GM21717 (cell line): ENCODE measurements around the gene ZCWPW1.

Experiments
- ATAC-seq: cut with Tn5 transposase; IDR thresholded peaks from one replicate; pipeline ENCODE4 v1.9.1; 2021; ENCODE audit warnings: mild to moderate bottlenecking, moderate library complexity; ENCODE audit not compliant: unreplicated experiment

ZCWPW1 gene

DNA sequence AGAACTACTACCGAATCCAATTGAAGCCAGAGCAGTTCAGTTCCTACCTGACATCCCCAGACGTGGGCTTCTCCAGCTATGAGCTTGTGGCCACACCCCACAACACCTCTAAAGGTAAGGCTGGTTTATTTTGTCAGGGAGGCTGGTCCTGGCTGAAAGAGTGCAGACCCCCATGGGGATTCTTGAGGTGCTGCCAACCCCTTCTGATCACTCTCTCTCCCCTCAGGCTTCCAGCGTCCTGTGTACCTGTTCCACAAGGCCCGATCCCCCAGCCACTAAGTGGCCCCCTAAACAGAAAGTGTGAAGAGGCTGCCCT lies 4.7 kb upstream of the ZCWPW1 start:
- ATAC-seq, result no peak

DNA sequence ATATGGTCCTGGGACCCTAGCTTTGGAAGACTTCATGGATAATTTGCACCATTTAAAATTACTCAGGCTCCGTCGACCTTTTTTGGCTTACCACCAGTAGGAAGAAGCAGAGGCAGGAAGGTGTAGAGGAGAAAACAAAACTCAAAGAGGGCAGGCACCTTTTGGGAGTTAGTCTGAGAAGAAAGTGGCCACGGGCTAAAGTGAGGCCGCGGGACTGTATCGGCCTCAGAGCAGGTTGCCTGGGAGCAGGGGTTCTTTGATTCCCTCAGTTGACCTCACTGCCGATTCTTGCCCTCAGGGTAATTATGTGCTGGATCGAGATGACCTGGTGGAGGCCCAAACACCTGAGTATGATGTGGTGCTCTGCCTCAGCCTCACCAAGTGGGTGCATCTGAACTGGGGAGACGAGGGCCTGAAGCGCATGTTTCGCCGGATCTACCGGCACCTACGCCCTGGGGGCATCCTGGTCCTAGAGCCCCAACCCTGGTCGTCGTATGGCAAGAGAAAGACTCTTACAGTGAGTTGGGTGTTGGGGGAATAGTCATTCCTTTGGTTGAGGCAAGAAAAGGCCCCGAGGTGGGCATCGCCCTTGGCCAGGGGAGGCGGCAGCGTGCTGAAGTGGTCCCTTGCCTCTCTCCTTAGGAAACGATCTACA lies 4.2 kb upstream of the ZCWPW1 start:
- no peak for ATAC-seq

DNA sequence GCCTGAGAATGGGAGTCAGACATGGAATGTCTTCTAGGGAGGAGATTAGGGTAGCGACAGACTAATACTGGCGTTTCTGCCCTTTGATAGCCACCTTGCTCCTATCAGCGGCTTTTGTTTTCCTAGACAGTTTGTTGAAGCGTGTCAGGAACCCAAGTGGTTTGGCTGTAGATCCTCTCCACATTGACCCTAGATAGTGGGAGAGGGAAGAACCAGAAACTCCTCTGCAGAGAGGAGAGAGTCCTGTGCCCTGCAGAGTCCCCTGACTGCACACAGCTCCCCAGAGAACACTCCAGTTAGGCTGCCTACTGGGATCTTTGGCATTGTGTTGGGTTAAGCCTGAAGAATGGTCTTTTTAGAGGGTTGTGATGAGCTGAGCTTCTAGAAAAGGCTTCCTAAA lies 3.5 kb upstream of the ZCWPW1 start:
- no peak for ATAC-seq

DNA sequence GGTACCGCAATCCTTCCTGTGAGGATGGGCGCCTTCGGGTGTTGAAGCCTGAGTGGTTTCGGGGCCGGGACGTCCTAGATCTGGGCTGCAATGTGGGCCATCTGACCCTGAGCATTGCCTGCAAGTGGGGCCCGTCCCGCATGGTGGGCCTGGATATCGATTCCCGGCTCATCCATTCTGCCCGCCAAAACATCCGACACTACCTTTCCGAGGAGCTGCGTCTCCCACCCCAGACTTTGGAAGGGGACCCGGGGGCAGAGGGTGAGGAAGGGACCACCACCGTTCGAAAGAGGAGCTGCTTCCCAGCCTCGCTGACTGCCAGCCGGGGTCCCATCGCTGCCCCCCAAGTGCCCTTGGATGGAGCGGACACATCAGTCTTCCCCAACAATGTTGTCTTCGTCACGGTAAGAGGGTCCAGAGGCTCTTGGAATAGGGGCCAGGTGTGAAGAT lies 2.8 kb upstream of the ZCWPW1 start:
- no peak for ATAC-seq

DNA sequence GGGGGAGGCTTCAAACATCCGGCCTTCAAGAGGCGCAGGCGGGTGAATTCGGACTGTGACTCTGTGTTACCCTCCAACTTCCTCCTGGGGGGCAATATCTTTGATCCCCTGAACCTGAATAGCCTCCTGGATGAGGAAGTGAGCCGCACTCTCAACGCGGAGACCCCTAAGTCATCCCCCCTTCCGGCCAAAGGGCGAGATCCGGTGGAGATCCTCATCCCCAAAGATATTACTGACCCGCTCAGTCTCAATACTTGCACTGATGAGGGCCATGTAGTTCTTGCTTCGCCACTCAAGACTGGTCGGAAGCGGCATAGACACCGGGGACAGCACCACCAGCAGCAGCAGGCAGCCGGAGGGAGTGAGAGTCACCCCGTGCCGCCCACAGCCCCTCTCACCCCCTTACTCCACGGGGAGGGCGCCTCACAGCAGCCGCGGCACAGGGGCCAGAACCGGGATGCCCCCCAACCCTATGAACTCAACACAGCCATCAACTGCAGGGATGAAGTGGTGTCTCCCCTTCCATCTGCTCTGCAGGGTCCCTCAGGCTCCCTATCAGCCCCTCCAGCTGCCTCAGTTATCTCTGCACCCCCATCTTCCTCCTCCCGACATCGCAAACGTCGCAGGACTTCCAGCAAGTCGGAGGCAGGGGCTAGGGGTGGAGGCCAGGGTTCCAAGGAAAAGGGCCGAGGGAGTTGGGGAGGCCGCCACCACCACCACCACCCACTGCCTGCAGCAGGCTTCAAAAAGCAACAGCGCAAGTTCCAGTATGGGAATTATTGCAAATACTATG lies 2.2 kb upstream of the ZCWPW1 start:
- peak; percentile 3 for ATAC-seq

DNA sequence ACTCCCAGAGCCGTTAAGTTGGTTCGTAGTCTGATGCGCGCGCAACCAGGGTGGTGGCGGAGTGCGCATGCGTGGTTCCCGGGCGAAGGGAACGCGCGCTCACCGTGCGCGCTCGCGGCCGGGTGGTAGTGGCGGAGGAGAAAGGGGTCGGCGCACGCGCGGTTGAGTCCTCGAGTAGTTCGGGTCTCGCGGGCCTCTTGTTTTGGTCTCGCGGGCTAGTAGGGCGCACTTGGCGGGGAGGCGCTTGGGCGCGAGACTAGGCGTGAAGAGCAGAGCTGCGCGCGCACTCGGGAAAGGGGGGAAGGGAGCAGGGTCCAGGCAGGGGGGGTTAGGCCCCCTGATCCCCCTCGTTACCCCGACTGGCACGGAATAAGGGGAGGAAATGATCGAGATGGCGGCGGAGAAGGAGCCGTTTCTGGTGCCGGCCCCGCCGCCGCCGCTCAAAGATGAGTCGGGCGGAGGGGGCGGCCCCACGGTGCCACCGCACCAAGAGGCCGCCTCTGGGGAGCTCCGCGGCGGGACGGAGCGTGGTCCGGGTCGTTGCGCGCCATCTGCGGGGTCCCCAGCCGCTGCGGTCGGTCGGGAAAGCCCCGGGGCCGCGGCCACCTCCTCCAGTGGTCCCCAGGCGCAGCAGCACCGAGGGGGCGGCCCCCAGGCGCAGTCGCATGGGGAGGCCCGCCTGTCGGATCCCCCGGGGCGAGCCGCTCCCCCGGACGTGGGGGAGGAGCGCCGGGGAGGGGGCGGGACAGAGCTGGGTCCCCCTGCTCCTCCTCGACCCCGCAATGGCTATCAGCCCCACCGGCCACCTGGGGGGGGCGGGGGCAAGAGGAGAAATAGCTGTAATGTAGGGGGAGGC lies 1.4 kb upstream of the ZCWPW1 start, which contains the start of gene MEPCE:
MEPCE (plus strand) TSS at position 195 of the 856 bp plus-strand sequence; CDS start at position 383, 188 bp downstream.
- peak; percentile 35 for ATAC-seq

DNA sequence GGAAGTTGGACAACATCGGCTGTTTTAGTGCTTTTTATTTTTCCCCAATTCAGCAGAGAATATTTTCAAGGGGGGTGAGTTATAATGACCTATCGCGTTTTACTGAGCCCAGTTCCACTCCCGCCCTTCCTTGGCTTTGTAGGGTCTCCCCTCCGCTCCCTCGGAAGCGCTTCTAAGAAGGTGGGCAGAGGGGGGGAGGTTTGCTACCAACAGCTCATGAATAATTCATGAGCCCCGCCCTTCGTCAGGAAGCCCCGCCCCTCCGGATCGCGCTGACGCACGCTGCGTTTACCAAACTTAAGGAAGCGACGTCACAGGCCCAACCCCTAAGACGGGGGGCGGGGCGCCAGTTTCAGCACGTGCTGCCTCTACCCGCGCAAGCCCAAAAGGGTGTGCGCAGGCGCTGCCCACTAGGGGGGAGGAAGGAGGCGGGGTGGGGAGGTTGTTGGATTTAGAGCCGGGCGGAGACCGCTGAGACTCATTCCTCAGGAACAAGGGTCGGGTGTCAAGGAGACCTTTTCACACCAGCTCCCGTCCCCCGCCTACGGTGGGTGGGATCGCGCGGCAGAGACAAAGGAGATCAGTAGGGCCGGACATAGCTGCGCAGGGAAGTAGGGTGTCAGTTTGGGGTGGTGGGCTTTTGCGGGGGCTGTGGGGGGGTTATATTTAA lies 599 bp upstream of the ZCWPW1 start:
- ATAC-seq, result peak; percentile 37

DNA sequence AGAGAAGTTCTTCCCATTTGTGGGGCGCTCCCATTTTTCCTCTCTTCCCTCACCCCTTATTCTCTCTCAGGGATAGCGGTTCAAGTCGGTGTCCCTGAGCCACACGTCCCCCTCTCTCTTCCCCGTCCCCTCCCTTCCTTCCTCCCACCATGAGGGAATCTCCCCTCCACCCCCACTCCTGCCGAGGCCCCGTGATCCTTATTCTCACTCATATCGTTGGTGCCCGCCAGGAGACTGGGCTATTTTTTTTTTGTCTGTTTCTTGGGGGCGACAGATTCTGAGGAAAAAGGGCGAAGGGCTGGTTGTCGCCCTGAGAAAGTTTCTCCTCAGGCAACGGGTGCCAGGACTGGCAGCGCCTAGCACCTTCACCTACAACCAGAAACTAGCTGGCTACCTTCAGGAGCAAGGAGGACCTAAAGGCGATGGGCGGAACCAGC lies 723 bp downstream of the ZCWPW1 start:
- no peak for ATAC-seq

DNA sequence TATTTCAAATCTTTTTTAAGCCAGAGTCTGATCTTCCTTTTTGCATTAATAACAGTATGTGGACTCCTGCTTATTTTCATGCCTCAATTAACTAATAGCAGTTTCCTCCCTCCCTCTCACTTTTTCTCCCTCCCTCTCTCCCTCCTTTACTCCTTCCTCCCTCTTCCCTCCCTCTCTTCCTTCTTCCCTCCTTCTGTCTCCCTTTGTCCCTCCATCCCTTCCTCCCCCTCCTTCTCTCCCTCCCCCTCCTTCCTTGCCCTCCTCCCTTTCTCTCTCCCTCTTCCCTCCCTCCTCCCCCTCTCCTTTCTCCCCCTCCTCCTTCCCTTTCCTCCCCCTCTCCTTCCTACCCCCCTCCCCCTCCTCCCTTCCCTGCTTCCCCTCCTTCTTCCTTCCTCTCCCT lies 2.0 kb downstream of the ZCWPW1 start:
- ATAC-seq, result no peak

DNA sequence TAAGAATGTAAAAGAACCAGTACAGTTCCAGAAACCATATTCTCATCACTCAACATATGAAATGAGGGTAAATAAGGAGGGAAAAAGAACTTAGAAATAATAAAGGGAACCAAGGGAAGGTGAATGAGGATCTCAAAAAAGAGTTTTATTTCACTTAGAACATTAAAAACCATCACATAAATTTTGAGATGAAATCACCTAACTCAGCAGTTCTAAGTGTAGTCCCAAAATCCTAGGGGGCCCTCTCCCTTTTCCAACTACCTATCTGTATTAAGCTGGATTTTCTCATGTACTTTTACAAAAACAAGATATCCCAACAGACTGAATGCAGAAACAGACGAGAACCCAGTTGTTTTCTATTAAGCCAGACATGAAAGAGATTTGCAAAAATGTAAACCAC lies 3.2 kb downstream of the ZCWPW1 start:
- ATAC-seq, result no peak

DNA sequence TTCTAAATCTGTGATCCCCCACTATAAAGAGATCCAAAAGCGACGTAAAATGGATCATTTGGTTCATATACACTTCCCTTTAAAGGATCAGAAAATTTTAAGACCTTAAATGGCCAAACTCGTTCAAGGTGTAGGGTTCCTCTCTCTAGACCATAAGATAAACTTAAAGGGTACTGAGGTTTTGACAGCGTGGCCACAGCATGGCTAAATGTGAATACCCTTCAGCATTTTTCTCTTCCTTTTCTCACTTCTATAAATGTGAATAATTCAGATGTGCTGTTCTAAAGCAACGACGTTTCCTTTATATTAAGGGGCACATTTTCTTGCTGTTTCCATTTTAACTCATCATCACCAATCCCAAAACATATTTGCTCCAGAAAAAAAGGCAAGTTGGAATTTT lies 5.2 kb downstream of the ZCWPW1 start:
- ATAC-seq, result no peak

DNA sequence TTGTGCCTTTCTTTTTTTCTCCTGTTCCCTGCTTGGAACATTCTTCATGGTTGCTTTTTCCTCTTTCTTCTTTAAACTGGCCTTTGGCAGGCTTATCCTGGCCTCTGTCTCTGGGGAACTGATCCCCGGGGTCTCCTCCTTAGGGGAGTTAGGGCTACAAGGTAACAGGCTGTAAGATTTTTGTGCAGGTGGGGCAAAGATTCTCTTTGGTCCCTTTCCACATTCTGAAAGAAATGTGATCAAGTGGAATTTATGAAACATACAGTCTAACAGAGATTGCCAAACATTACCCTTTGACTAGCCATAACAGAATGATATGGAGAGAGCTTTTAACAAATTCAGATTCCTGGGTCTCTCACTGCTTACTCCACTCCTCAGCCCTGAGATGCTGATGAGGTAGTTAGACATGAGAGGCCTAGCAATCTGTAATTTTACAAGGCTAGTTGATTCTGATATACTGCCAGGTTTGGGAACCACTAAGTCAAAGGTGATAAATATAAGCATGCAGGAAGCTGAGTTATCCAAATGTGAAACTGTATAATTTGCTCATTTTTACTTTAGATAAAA lies 8.8 kb downstream of the ZCWPW1 start:
- no peak for ATAC-seq

DNA sequence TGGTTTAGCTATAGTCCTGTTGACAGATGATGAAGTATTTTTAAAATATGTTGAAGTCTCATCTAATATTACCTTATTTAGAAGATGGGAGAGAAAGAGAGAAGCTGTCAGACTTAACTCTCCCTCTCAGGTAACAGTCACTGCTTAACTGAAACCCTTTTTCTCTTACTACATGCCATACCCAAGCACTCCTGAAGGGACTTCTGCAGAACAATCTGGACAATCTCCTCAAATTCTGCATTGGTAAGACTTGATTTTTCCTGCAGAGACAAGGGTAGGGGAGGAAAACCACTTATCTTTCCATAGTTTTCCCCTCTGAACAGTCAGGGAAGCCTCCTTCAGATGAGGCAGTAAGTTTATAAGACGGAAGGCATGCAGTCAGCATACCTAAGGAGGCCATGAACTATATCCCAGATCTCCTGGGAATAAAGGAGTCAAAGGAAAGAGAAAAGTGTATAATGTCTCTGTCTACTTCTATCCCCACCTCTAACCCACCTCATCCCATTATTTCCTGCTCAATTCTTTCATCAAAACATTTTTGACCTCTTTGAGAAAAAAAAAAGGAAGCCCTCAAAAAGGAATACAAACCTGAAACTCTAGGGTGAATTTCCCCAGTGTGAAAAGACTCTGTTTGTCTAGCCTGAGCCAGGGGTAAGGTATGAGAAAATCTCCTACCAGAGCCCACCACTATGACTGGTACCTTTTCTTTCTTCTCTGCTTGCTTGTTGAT lies 9.4 kb downstream of the ZCWPW1 start:
- no peak for ATAC-seq

DNA sequence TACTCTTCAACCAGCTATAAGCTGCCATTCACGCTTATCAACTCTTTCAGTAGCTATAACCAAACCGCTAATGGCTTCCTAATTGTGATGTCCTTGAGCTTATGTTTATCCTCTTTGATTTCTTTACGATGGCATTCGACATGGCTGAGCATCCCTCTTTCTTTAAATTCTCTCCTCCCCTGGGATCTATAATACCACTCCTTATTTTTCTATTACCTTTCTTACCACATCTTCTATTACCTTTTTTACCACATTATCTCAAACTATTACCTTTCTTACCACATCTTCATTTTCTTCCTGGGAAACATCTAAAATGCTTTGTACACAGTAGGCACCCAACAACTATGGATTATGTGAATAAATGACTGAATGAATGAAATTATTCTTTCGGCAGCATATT lies 13.1 kb downstream of the ZCWPW1 start:
- ATAC-seq, result no peak

DNA sequence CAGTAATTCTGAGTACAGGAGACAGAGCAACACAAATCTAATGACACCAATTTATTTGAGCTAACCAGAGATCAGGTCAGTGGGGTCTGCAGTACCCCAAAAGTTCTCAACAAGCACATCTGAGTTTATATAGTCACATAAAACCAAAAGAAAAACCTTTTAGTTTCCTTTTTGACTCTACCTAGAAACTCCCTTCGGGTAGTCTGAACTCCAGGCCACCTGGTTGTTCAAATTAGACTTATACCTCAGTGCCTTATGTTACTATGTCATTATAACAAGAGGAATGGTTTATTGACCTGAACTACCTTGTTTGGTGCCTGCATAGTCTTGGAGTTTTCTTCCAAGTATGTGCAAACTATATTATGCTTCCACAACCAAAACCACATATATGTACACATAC lies 14.6 kb downstream of the ZCWPW1 start:
- no peak for ATAC-seq

DNA sequence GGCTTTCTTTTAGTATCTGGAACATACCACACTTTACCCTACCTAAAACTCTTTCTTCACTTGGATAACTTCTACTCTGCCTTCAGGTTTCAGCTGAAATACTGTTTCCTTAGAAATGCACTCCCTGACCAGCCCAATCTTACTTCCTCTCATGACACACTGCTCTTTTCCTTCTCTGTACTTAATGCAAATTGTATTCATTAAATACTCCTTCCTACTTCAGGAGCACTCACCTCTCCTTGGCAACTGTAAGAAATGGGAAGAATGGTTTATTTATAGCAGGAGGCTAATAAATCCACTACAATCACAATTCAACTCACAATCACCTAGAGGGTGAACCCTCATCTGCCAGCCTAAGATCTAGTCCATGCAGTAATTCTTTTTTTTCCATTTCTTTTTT lies 15.2 kb downstream of the ZCWPW1 start:
- ATAC-seq, result no peak

DNA sequence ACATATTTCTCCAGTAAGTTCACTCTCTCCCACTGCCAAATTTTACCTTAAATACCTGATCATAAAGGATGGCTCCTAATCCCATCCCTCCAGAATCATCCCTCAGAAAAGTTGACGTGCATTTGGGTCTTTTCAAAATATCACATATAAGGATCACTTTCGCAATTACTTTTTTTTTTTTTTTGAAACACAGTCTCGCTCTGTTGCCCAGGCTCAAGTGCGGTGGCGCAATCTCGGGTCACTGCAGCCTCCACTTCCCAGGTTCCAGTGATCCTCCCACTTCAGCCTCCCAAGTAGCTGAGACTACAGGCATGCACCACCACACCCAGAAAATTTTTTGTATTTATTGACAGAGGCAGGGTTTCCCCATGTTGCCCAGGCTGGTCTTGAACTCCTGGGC lies 17.4 kb downstream of the ZCWPW1 start:
- ATAC-seq, result no peak

DNA sequence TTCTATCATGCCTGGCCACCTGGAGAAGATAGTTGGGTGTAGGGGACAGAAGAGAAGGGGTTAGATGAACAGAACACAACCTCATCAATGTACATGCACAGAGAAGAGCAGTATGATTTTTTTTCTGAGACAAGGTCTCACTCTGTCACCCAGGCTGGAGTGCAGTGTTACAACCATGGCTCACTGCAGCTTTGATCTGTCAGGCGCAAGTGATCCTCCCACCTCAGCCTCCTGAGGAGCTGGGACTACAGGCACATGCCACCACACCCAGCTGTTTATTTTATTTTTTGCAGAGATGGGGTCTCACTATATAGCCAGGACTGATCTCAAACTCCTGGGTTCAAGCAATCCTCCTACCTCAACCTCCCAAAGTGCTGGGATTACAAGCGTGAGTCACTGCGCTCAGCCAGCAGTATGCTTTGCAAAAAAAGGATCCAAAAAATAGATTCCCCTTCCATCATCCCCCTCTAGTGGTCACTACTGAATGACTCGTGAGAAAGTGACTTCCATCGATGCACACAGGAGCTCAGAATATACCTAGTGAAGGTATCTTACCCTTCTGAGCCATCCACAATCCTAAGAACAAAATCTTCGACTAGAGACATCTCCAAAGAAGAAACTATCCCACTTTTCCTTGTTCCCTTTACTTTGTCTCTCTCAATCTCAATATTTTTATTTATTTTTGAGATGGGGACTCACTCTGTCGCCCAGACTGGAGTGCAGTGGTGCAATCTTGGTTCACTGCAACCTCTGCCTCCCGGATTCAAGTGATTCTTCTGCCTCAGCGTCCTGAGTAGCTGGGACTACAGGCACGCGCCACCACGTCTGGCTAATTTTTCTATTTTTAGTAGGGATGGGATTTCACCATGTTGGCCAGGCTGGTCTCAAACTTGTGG lies 21.0 kb downstream of the ZCWPW1 start:
- ATAC-seq, result peak; percentile 55

DNA sequence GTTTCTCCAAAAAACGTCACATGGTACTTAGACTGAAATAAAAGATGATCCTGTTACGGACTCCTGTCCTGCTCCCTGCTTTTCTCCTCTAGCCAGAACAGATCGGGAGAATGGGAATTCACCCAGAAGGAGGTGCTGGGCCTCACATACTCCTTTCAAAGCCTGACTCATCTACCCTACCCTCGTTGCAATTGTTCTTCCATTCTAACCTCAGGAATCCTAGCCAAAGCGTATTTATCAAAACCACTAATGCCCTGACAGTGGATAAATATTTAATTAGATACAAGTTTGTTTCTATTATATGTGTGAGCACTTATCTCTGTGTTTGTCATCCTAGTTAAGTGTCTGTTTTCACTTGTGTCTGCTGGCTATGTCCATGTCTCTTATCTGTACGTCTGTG lies 21.7 kb downstream of the ZCWPW1 start:
- ATAC-seq, result no peak
